GM12875 (cell line): ENCODE measurements around the gene POMGNT1.

Experiments
- H3K4me3 ChIP-seq: one replicate; pipeline ENCODE4 v1.5.1; 2011; ENCODE audit warnings: low read depth, low read length, control low read depth
- TF ChIP-seq, protein P1 (sequence below): IDR thresholded peaks from 2 replicates; pipeline ENCODE4 v1.5.1; 2011; ENCODE audit warnings: low read depth, mild to moderate bottlenecking, control low read depth, inconsistent platforms, low read length, moderate library complexity, borderline replicate concordance; ENCODE audit not compliant: insufficient read depth

The POMGNT1 gene

DNA sequence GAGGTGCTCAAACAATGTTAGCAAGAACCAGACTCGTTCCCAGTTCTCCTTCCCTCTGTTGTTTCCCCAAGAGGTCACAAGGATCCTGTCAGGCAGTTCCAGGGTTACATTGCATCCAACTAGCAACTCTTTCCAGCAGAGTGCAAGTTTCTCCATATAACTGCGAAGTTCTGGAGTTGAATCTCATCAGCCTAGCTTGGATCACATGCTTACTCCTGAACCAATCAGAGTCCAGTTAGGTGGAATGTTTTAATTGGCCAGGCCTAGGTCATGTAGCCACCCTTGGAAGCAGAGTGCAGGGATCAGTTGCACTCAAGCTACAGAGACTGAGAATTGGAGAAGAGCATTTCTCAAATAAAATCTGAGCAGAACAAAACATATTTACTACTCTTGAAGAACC is 49.9 kb downstream of the POMGNT1 start:
- no peak overlapping the region for H3K4me3 ChIP-seq
- TF ChIP-seq, protein P1, sequence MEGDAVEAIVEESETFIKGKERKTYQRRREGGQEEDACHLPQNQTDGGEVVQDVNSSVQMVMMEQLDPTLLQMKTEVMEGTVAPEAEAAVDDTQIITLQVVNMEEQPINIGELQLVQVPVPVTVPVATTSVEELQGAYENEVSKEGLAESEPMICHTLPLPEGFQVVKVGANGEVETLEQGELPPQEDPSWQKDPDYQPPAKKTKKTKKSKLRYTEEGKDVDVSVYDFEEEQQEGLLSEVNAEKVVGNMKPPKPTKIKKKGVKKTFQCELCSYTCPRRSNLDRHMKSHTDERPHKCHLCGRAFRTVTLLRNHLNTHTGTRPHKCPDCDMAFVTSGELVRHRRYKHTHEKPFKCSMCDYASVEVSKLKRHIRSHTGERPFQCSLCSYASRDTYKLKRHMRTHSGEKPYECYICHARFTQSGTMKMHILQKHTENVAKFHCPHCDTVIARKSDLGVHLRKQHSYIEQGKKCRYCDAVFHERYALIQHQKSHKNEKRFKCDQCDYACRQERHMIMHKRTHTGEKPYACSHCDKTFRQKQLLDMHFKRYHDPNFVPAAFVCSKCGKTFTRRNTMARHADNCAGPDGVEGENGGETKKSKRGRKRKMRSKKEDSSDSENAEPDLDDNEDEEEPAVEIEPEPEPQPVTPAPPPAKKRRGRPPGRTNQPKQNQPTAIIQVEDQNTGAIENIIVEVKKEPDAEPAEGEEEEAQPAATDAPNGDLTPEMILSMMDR: no peak
